GM06990 (cell line): ENCODE results near the gene BCL6B.

Experiments used
- DNase-seq: peaks from one replicate; pipeline ENCODE4 v3.0.0-alpha.2; 2011; ENCODE audit not compliant: insufficient read length; ENCODE audit errors: extremely low read depth
- H3K27me3 ChIP-seq: replicated peaks from 2 replicates; pipeline ENCODE4 v1.6.0; 2011; ENCODE audit warnings: low read length; ENCODE audit not compliant: control insufficient read depth, insufficient read depth
- H3K36me3 ChIP-seq: 2 replicates; pipeline ENCODE4 v1.5.1; 2011; ENCODE audit warnings: low read length; ENCODE audit not compliant: control insufficient read depth, insufficient read depth
- H3K4me3 ChIP-seq: replicated peaks from 2 replicates; pipeline ENCODE4 v1.5.1; 2011; ENCODE audit warnings: low read depth, mild to moderate bottlenecking, control low read depth, low read length
- TF ChIP-seq, protein P1 (sequence below): IDR thresholded peaks from 2 replicates; pipeline ENCODE4 v1.5.1; 2011; ENCODE audit warnings: low read length, control low read depth, mild to moderate bottlenecking, inconsistent platforms; ENCODE audit not compliant: insufficient read depth, poor library complexity, severe bottlenecking

Gene BCL6B

GRCh38 chr17:6998855-6999508 lies 23.9 kb upstream of the BCL6B start:
- Histone ChIP-seq H3K36me3 (peaks cover 20% of the 10 kb centered on the region), H3K4me3 (no peak overlapping the region), H3K27me3 (no peaks in the 10 kb centered on the region)
- TF ChIP-seq, protein P1, sequence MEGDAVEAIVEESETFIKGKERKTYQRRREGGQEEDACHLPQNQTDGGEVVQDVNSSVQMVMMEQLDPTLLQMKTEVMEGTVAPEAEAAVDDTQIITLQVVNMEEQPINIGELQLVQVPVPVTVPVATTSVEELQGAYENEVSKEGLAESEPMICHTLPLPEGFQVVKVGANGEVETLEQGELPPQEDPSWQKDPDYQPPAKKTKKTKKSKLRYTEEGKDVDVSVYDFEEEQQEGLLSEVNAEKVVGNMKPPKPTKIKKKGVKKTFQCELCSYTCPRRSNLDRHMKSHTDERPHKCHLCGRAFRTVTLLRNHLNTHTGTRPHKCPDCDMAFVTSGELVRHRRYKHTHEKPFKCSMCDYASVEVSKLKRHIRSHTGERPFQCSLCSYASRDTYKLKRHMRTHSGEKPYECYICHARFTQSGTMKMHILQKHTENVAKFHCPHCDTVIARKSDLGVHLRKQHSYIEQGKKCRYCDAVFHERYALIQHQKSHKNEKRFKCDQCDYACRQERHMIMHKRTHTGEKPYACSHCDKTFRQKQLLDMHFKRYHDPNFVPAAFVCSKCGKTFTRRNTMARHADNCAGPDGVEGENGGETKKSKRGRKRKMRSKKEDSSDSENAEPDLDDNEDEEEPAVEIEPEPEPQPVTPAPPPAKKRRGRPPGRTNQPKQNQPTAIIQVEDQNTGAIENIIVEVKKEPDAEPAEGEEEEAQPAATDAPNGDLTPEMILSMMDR: no peak
- DNase-seq: no peak

GRCh38 chr17:7001318-7001961 lies 21.4 kb upstream of the BCL6B start:
- DNase-seq: peak; percentile 59
- Histone ChIP-seq H3K27me3 (no peaks in the 10 kb centered on the region), H3K36me3 (peaks cover 20% of the 10 kb centered on the region), H3K4me3 (no peak overlapping the region)
- TF ChIP-seq, protein P1: peak; percentile 68

GRCh38 chr17:7002288-7003047 lies 20.4 kb upstream of the BCL6B start:
- Histone ChIP-seq H3K27me3 (no peaks in the 10 kb centered on the region), H3K4me3 (no peak overlapping the region), H3K36me3 (peaks cover 14% of the 10 kb centered on the region)
- TF ChIP-seq, protein P1: no peak
- no peak for DNase-seq

GRCh38 chr17:7003745-7004144 lies 19.1 kb upstream of the BCL6B start:
- no peak for DNase-seq
- Histone ChIP-seq H3K36me3 (peaks cover 12% of the 10 kb centered on the region), H3K4me3 (no peak overlapping the region), H3K27me3 (no peaks in the 10 kb centered on the region)
- TF ChIP-seq, protein P1: no peak

GRCh38 chr17:7004398-7005253 lies 18.2 kb upstream of the BCL6B start:
- H3K36me3 ChIP-seq: peaks cover 8% of the 10 kb centered on the region
- H3K4me3 ChIP-seq: no peak overlapping the region
- TF ChIP-seq, protein P1: peak; percentile 62
- H3K27me3 ChIP-seq: no peaks in the 10 kb centered on the region
- DNase-seq: no peak
